ENCODE results near the gene NT5C3A.
A peak's percentile ranks its signal among the peaks of the same experiment; 100 is the strongest.
"Not testable (repeated sequence)": the region's sequence is repeated elsewhere in the genome, so short reads cannot be mapped to it uniquely, and the experiment has no call there.

Gene NT5C3A

DNA sequence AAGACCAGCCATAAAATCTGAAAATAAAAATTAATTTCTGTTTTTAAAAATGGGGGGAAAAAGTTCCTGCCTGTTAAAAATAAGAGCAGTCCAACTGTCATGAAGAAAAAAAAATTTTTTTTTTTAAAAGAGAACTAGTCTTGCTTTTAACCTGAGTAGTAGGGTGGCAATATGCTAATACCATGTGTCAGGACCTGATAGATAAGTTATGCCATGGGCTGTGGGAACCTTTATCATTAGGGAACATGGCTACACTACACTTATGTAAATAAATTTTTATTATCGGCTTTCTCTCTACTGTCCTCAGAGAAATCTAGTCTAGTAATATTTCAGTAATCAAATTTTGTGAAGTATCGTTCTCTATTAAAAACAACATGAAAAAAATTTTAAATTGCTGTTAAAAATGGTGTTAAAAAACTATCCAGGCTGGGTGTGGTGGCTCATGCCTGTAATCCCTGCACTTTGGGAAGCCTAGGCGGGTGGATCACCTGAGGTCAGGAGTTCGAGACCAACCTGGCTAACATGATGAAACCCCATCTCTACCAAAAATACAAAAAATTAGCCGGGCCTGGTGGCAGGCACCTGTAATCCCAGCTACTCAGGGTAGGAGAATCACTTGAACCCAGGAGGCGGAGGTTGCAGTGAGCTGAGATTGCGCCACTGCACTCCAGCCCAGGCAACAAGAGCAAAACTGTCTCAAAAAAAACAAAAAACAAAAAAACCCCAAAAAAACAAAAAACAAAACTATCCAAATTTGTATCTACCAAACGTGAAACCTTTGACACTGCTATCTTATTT, 20.7 kb downstream of the NT5C3A start:
- no peak for DNase-seq (ENCODE audit: low read depth)

GRCh38 chr7:33040803-33041516, 21.6 kb downstream of the NT5C3A start:
- DNase-seq (ENCODE audit: low read depth) = no peak

GRCh38 chr7:33039903-33040292, 22.7 kb downstream of the NT5C3A start:
- DNase-seq (ENCODE audit: low read depth) = no peak

- no peak for DNase-seq (ENCODE audit: low read depth)
These were observed 23.2 kb downstream of the NT5C3A start for GRCh38 chr7:33039257-33039902.

GRCh38 chr7:33038639-33039038, 23.9 kb downstream of the NT5C3A start:
- no peak for DNase-seq (ENCODE audit: low read depth)

DNA sequence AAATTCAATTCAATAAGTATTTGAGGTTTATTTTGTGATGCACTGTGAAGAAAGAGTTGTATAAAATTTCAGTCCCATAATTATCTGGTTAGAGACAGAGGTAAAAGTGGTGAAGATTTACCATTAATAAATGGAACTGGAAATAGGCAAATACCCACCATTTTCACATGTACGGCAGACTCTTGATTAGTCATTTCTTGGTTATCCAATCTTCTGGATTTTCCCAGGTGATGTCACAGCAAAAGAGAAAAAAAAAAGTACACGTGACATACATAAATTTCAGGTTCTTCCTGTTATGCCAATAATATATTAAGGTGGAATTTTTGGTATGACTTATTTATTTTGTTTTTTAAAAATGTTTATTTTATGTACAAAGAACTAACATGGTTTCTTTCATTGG, 26.8 kb downstream of the NT5C3A start:
- DNase-seq (ENCODE audit: low read depth) = no peak

- DNase-seq (ENCODE audit: low read depth) = no peak
These were observed 38.3 kb downstream of the NT5C3A start for GRCh38 chr7:33024189-33024757.

DNA sequence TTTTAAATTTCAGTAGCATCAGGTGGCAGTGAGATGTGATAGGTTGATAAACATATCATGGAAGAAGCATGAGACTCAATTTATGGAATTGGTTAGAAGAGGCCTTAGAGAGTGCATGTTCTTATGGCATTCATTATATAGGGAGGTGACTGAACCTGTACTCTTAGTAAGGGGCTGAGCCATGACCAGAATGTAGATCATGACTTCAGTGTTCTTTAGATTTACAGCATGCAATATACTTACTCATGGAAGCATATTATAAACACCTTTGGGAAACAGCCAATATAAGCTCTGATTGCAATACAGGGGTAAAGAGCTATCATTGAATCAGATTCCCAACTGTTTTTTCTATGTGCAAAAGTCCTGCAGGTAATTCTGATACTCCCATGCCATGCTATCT, 50.2 kb downstream of the NT5C3A start:
- DNase-seq (ENCODE audit: low read depth) = no peak

DNA sequence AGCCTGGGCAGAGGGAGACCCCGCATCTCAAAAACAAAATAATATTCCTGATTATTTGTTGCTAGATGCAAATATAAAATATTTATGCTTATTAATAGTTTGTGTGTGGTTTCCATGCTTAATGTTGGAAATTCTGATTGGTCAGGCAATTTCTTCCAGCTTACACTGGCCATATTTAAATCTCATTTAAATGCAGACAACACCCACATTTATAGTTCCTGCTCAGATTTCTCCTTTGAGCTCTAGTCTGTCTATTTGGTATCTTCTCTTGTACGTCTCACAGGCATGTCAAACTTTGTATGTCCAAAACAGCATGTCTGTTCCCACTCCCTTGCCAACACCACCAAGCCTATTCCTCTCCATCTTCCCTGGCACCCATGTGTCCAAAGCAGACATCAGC, 52.8 kb downstream of the NT5C3A start:
- no peak for DNase-seq (ENCODE audit: low read depth)

- DNase-seq (ENCODE audit: low read depth) = not testable (repeated sequence)
These were observed 56.9 kb downstream of the NT5C3A start for GRCh38 chr7:33005690-33006089.

- DNase-seq (ENCODE audit: low read depth) = not testable (repeated sequence)
These were observed 57.4 kb downstream of the NT5C3A start for GRCh38 chr7:33005193-33005592.

- DNase-seq (ENCODE audit: low read depth) = not testable (repeated sequence)
These were observed 58.4 kb downstream of the NT5C3A start for GRCh38 chr7:33004104-33004616.

DNA sequence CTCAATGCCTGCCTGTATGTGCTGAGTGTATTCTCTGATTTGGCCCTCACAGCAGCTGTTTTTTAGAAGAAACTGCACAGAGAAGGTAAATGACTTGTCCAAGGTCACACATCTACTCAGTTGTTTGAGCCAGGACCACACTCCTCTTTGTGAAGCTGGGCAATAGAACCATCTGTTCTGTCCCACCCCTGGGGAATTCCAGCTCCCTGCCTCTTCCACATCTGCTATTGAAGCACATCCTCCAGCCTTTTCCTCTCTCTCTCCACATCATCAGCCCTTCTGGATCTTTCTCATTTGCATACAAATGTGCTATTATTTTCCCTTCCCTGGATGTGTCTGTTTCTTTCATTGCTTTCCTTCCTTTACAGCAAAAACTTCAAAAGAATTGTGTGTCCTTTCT, 59.5 kb downstream of the NT5C3A start:
- not testable (repeated sequence) for DNase-seq (ENCODE audit: low read depth)

GRCh38 chr7:32999380-32999779, 63.2 kb downstream of the NT5C3A start:
- not testable (repeated sequence) for DNase-seq (ENCODE audit: low read depth)

DNA sequence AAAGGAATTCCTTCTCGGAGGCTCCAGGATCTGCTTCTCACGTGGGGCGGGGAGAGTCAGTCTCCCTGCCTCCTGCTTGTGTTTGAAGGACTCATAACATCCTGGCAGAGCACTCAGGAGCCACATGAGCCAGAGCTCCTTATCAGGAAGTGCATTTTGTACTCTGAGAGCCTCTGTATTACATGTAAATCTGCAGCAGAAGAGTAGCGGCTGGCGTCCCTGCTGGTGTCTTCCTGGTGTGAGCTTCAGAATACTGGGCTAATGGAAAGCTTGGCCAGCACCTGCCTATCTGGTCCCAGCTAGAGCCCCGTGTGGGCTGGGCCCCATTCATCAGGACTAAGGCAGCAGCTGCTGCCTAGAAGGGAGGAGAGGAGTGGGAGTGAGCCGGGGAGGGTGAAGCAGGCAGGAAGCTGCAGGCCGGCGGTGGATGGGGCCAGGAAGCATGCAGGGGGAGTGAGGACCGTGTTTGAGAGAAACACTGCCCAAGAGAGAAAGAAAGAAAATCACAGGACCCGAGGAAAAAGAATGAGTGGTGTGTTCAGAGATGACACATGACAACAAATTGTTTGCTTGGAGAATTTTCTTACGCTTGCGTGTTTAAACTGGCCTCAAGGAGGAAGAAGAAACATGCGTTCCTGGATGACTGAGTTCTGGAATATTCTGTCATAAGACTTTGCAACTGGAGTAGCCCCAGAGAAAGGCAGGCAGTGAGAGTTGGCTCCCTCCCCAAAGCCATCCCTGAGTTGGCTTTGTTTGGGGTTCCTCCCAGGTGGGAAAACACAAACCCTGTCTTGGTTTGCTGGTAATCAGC, 64.0 kb downstream of the NT5C3A start:
- DNase-seq (ENCODE audit: low read depth) = not testable (repeated sequence)

DNA sequence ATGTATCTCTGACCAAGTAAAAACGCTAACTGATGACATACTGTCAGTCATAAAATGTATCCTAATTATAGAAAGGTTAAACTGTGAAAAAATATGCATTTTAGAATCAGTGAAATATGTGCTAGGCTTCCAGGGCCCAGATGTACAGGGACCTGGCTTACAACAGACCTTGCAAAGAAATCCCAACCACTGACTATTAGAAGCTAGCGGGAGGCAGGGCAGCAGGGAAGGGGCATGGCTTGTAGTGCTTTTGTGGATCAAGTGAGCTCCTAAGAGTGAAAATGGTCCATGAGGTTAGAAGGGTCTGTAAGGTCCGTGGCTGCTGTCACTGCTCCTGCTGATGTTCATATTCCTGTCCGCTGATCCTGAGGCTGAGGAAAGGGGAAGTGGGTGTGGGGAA, 64.6 kb downstream of the NT5C3A start:
- not testable (repeated sequence) for DNase-seq (ENCODE audit: low read depth)

- not testable (repeated sequence) for DNase-seq (ENCODE audit: low read depth)
These were observed 69.8 kb downstream of the NT5C3A start for GRCh38 chr7:32992750-32993149.

- DNase-seq (ENCODE audit: low read depth) = not testable (repeated sequence)
These were observed 70.4 kb downstream of the NT5C3A start for GRCh38 chr7:32991975-32992700.

GRCh38 chr7:32991068-32991585, 71.4 kb downstream of the NT5C3A start:
- DNase-seq (ENCODE audit: low read depth) = peak; percentile 40

DNA sequence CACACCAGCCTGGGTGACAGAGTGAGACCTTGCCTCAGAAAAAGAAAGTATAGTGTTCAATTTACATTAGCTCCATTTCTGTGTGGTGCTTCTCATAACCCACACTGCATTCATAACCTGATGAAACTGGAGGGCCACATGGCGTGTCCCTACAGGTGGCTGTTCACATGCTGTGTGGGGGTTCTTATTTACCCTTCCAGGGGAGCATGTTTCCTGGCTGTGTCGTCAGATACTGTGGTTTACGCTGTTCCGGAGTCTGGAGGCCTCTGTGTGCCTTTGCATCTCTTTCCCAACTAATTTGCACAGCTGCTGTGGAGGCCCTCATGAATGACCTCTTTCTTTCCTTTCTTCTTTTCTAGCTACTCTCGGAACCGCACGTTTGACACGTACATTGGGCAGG, 74.4 kb downstream of the NT5C3A start:
- DNase-seq (ENCODE audit: low read depth) = not testable (repeated sequence)
